Measurements from ENCODE around the gene BCCIP. TPM values are rescaled to one million over a fixed set of nuclear protein-coding genes. Genes with fewer than 3 reads are reported as not detected.

The BCCIP gene
- total RNA-seq (2022; extraction: Qiagen RNA extraction): 89.7 to 116 TPM (median 97.9 TPM) in 5 replicates

GRCh38 chr10:125822878-125823662 is at the start of gene BCCIP, which contains the start of gene UROS:
BCCIP (plus strand) TSS chr10:125823546; CDS start chr10:125823558, 12 bp downstream.
UROS (minus strand) TSS chr10:125823258; CDS start chr10:125816499, 6,759 bp downstream.

GRCh38 chr10:125775491-125776106 is 47.7 kb upstream of the BCCIP start, which contains the start of gene MMP21:
MMP21 (minus strand) TSS chr10:125775821; CDS start chr10:125775821, 0 bp downstream.

GRCh38 chr10:125881192-125881591 is 57.8 kb downstream of the BCCIP start, which contains the start of gene DHX32:
DHX32 (minus strand) TSS chr10:125881292; CDS start chr10:125880824, 468 bp downstream.

Other genes starting within 250 kb of the BCCIP start
- gene TEX36, start 140.4 kb upstream of the BCCIP start, total RNA-seq (2022; extraction: Qiagen RNA extraction): not detected in 5 replicates
- 12.7 to 14.5 TPM (median 14.1 TPM) in 5 replicates for gene EDRF1, start 103.8 kb upstream of the BCCIP start, total RNA-seq (2022; extraction: Qiagen RNA extraction)
- gene MMP21, start 47.7 kb upstream of the BCCIP start, total RNA-seq (2022; extraction: Qiagen RNA extraction): 0.03 TPM in 1 of 5 replicates, not detected in the others
- gene UROS, start 288 bp upstream of the BCCIP start, total RNA-seq (2022; extraction: Qiagen RNA extraction): 53.9 to 58.7 TPM (median 55.6 TPM) in 5 replicates
- gene DHX32, start 57.7 kb downstream of the BCCIP start, total RNA-seq (2022; extraction: Qiagen RNA extraction): 28.4 to 37.6 TPM (median 33.0 TPM) in 5 replicates
- 1.8 to 2.7 TPM (median 2.2 TPM) in 5 replicates for gene FANK1, start 73.0 kb downstream of the BCCIP start, total RNA-seq (2022; extraction: Qiagen RNA extraction)

Data from A549 treated with AZD2906 at 1 μM for 4 hours (cell line).